ENCODE measurements around the gene IGSF23.
"Not testable (repeated sequence)": the region's sequence is repeated elsewhere in the genome, so short reads cannot be mapped to it uniquely, and the experiment has no call there.

The IGSF23 gene

DNA sequence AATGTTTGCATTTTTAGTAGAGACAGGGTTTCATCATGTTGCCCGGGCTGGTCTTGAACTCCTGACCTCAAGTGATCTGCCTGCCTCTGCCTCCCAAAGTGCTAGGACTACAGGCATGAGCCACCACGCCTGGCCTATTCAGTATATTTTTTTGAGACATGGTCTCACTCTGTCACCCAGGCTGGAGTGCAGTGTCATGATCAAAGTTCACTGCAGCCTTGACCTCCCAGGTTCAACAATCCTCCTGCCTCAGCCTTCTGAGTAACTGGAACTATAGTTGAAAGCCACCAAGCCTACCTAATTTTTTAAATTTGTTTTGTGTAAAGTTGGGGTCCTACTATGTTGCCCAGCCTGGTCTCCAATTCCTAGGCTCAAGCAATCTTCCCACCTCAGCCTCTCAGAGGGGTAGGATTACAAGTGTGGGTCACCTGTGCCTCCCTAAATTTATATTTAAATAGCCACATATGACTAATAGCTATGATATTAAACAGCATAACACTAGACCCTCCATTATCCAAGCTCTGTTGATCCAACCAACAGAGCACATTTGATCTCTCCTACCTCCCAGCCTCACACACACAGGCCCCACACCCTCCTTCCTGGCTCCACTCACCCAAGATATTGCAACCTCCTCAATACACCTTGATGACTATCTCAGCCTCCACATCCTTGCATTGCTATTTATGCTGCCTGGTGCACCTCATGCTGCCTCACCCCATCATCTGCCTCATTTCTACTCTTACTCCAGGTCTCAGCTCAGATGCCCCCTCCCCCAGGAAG lies 55.8 kb downstream of the IGSF23 start:
- Histone ChIP-seq H3K9me3 (ENCODE audit: insufficient read depth, low read length) (no peaks in the 10 kb centered on the region), H2AFZ (ENCODE audit: low read depth, low read length, severe bottlenecking) (no peak overlapping the region), H3K27me3 (ENCODE audit: low read length) (no peaks in the 10 kb centered on the region), H3K79me2 (ENCODE audit: insufficient read depth, low read length) (no peaks in the 10 kb centered on the region), H3K4me2 (ENCODE audit: low read depth, low read length, poor library complexity, severe bottlenecking) (no peak overlapping the region), H4K20me1 (ENCODE audit: low read depth, low read length) (no peaks in the 10 kb centered on the region), H3K9ac (ENCODE audit: low read length) (no peak overlapping the region), H3K36me3 (ENCODE audit: low read length) (no peaks in the 10 kb centered on the region), H3K4me3 (ENCODE audit: insufficient read depth, low read length, poor library complexity, severe bottlenecking) (no peak overlapping the region), H3K9me2 (replicated peaks; ENCODE audit: insufficient read depth, low read length) (no peaks in the 10 kb centered on the region), H3K27ac (ENCODE audit: low read depth, low read length) (no peak overlapping the region), H3F3A (ENCODE audit: insufficient read depth) (no peaks in the 10 kb centered on the region)
- TF ChIP-seq EZH2phosphoT487 (conservative IDR thresholded peaks at IDR 0.05; ENCODE audit: low read length) = no peak
- TF ChIP-seq, protein P1, sequence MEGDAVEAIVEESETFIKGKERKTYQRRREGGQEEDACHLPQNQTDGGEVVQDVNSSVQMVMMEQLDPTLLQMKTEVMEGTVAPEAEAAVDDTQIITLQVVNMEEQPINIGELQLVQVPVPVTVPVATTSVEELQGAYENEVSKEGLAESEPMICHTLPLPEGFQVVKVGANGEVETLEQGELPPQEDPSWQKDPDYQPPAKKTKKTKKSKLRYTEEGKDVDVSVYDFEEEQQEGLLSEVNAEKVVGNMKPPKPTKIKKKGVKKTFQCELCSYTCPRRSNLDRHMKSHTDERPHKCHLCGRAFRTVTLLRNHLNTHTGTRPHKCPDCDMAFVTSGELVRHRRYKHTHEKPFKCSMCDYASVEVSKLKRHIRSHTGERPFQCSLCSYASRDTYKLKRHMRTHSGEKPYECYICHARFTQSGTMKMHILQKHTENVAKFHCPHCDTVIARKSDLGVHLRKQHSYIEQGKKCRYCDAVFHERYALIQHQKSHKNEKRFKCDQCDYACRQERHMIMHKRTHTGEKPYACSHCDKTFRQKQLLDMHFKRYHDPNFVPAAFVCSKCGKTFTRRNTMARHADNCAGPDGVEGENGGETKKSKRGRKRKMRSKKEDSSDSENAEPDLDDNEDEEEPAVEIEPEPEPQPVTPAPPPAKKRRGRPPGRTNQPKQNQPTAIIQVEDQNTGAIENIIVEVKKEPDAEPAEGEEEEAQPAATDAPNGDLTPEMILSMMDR (IDR thresholded peaks at IDR 0.05; ENCODE audit: insufficient read depth, low read length, poor library complexity, severe bottlenecking) = no peak

DNA sequence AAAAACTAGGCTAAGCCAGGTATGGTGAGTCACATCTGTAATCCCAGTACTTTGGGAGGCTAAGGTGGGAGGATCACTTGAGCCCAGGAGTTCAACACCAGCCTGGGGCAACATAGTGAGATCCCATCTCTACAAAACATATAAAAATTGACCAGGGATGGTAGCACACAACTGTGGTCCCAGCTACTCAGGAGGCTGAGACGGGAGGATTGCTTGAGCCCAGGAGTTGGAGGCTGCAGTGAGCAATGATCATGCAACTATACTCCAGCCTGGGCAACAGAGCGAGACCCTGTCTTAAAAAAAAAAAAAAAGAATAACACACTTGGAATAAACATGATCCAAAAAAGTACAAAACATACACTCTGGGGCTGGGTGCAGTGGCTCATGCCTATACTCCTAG lies 56.7 kb downstream of the IGSF23 start:
- not testable (repeated sequence) for H2AFZ ChIP-seq (ENCODE audit: low read depth, low read length, severe bottlenecking); H3K27me3 ChIP-seq (ENCODE audit: low read length); H3K9me3 ChIP-seq (ENCODE audit: insufficient read depth, low read length); H3K4me2 ChIP-seq (ENCODE audit: low read depth, low read length, poor library complexity, severe bottlenecking); H3K4me3 ChIP-seq (ENCODE audit: insufficient read depth, low read length, poor library complexity, severe bottlenecking); H3K27ac ChIP-seq (ENCODE audit: low read depth, low read length); H3K9ac ChIP-seq (ENCODE audit: low read length); H3F3A ChIP-seq (ENCODE audit: insufficient read depth); H3K9me2 ChIP-seq (replicated peaks; ENCODE audit: insufficient read depth, low read length); H3K36me3 ChIP-seq (ENCODE audit: low read length); H3K79me2 ChIP-seq (ENCODE audit: insufficient read depth, low read length); H4K20me1 ChIP-seq (ENCODE audit: low read depth, low read length)

DNA sequence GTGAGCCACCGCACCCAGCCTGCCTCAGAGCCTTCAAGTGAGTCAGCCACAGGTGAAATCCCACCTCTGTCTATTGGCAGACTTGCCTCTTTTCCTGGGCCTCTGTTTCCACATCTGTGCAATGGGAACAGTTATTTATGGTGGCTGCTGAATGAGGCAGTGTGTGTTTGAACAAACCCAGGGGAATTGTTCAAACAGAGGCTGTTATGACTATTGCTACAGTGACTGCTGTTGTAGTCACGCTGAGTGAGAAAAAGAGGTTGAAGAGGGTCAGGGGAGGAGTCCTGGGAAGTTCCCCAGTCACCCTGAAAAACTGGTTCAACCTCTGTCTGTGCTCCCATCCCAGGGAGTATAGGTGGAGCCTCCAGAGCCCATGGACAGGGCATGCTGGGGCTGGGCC lies 58.0 kb downstream of the IGSF23 start, which contains the start of gene CEACAM19:
Gene CEACAM19 (plus strand): TSS at position 83 of the 400 bp plus-strand sequence. CDS start 450 bp downstream, outside the sequence.
- Histone ChIP-seq H2AFZ (ENCODE audit: low read depth, low read length, severe bottlenecking) (no peak within 1 kb of the TSS), H3K27me3 (ENCODE audit: low read length) (no peaks in the 10 kb centered on the region), H3K9me3 (ENCODE audit: insufficient read depth, low read length) (no peaks in the 10 kb centered on the region), H3K4me2 (ENCODE audit: low read depth, low read length, poor library complexity, severe bottlenecking) (no peak within 1 kb of the TSS), H3K9ac (ENCODE audit: low read length) (no peak within 1 kb of the TSS), H3K9me2 (replicated peaks; ENCODE audit: insufficient read depth, low read length) (no peaks in the 10 kb centered on the region), H3K27ac (ENCODE audit: low read depth, low read length) (no peak within 1 kb of the TSS), H3K79me2 (ENCODE audit: insufficient read depth, low read length) (no peaks in the 10 kb centered on the region), H4K20me1 (ENCODE audit: low read depth, low read length) (no peaks in the 10 kb centered on the region), H3F3A (ENCODE audit: insufficient read depth) (no peaks in the 10 kb centered on the region), H3K36me3 (ENCODE audit: low read length) (no peaks in the 10 kb centered on the region), H3K4me3 (ENCODE audit: insufficient read depth, low read length, poor library complexity, severe bottlenecking) (no peak within 1 kb of the TSS)
- TF ChIP-seq, protein P1 (IDR thresholded peaks at IDR 0.05; ENCODE audit: insufficient read depth, low read length, poor library complexity, severe bottlenecking) = no peak
- TF ChIP-seq EZH2phosphoT487 (conservative IDR thresholded peaks at IDR 0.05; ENCODE audit: low read length) = no peak

DNA sequence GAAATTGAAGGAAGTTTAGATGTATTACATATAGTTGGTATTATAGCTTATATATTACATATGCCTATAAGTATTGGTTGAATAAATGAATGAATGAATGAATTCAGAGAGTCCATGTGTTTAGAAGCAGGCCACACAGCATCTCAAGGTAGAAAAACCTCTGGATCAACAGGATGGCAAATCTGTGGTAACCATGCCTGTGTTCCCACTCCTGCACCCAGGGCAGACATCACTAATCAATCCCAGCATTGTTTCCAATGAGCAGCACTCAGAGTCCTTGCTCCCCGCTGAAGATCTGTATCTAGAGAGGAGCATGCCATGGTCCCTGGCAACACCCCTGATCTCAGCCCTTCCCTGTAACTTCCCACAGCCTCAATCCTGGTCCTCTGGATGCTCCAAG lies 58.9 kb downstream of the IGSF23 start:
- Histone ChIP-seq H3K79me2 (ENCODE audit: insufficient read depth, low read length) (no peaks in the 10 kb centered on the region), H3K9ac (ENCODE audit: low read length) (no peak overlapping the region), H4K20me1 (ENCODE audit: low read depth, low read length) (no peaks in the 10 kb centered on the region), H3K4me3 (ENCODE audit: insufficient read depth, low read length, poor library complexity, severe bottlenecking) (no peak overlapping the region), H3K9me3 (ENCODE audit: insufficient read depth, low read length) (no peaks in the 10 kb centered on the region), H2AFZ (ENCODE audit: low read depth, low read length, severe bottlenecking) (no peak overlapping the region), H3K4me2 (ENCODE audit: low read depth, low read length, poor library complexity, severe bottlenecking) (no peak overlapping the region), H3K36me3 (ENCODE audit: low read length) (no peaks in the 10 kb centered on the region), H3K27me3 (ENCODE audit: low read length) (no peaks in the 10 kb centered on the region), H3K27ac (ENCODE audit: low read depth, low read length) (no peak overlapping the region), H3K9me2 (replicated peaks; ENCODE audit: insufficient read depth, low read length) (no peaks in the 10 kb centered on the region), H3F3A (ENCODE audit: insufficient read depth) (no peaks in the 10 kb centered on the region)
- TF ChIP-seq, protein P1 (IDR thresholded peaks at IDR 0.05; ENCODE audit: insufficient read depth, low read length, poor library complexity, severe bottlenecking) = no peak
- TF ChIP-seq EZH2phosphoT487 (conservative IDR thresholded peaks at IDR 0.05; ENCODE audit: low read length) = no peak

Measured in SU-DHL-6 (cell line).